Gastrocnemius medialis (tissue), 4 donors: ENCODE data around the gene NETO1.

Source experiments
- POLR2A ChIP-seq, 2 donors: fragments of 450-650 bp; IDR thresholded peaks; one replicate each; pipeline ENCODE4 v1.6.1; 2017; ENCODE audit warnings: antibody characterized with exemption in 2 of 2, mild to moderate bottlenecking in 2 of 2, moderate library complexity in 2 of 2
- TF ChIP-seq, protein P1 (sequence below), 5 experiments: fragments of 450-650 bp in 3 of 5; fragments of 200-600 bp in 2 of 5; sonication (generic) in 2 of 5; IDR thresholded peaks in 4 of 5; conservative IDR thresholded peaks in 1 of 5; 1 replicate in 4 of 5; 2 replicates in 1 of 5; pipeline ENCODE4 v1.5.1; 2016 to 2019; ENCODE audit warnings: antibody characterized with exemption in 5 of 5, mild to moderate bottlenecking in 3 of 5, moderate library complexity in 3 of 5

DNA sequence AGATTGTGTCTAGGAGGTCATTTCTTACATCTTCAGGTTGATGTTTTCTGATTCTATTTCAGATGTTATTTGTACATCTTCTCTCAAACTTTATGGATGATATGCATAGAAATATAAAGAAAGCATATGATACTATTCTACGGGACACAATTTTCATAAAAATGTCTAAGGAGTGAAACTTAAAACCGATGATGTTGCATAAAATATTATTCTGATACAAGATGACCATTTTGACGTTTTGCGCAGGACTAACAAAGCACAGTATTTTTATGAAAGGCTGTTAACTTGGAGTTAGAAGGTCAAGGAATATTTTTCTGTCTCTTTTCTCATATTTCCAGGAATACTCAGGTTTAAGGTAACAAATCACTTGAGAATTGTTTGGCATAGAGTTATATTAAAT lies 8.7 kb downstream of the NETO1 start:
- TF ChIP-seq, protein P1, sequence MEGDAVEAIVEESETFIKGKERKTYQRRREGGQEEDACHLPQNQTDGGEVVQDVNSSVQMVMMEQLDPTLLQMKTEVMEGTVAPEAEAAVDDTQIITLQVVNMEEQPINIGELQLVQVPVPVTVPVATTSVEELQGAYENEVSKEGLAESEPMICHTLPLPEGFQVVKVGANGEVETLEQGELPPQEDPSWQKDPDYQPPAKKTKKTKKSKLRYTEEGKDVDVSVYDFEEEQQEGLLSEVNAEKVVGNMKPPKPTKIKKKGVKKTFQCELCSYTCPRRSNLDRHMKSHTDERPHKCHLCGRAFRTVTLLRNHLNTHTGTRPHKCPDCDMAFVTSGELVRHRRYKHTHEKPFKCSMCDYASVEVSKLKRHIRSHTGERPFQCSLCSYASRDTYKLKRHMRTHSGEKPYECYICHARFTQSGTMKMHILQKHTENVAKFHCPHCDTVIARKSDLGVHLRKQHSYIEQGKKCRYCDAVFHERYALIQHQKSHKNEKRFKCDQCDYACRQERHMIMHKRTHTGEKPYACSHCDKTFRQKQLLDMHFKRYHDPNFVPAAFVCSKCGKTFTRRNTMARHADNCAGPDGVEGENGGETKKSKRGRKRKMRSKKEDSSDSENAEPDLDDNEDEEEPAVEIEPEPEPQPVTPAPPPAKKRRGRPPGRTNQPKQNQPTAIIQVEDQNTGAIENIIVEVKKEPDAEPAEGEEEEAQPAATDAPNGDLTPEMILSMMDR (IDR thresholded peaks at IDR 0.05 in 4 of 5, conservative IDR thresholded peaks at IDR 0.05 in 1 of 5) = no peak
- no peak for TF ChIP-seq POLR2A (IDR thresholded peaks at IDR 0.05)
